Stimulated activated CD8-positive, alpha-beta memory T cell treated with anti-CD3 and anti-CD28 coated beads, Interleukin-15, amount 100 ng/mL, for 48 hours (primary cell): Measurements from ENCODE around the gene ZNF205.

Source experiments
- DNase-seq, 2 donors: peaks; one replicate each; pipeline ENCODE4 v3.0.0-alpha.2; 2020; ENCODE audit warnings: low read depth in 2 of 2

ZNF205 gene

DNA sequence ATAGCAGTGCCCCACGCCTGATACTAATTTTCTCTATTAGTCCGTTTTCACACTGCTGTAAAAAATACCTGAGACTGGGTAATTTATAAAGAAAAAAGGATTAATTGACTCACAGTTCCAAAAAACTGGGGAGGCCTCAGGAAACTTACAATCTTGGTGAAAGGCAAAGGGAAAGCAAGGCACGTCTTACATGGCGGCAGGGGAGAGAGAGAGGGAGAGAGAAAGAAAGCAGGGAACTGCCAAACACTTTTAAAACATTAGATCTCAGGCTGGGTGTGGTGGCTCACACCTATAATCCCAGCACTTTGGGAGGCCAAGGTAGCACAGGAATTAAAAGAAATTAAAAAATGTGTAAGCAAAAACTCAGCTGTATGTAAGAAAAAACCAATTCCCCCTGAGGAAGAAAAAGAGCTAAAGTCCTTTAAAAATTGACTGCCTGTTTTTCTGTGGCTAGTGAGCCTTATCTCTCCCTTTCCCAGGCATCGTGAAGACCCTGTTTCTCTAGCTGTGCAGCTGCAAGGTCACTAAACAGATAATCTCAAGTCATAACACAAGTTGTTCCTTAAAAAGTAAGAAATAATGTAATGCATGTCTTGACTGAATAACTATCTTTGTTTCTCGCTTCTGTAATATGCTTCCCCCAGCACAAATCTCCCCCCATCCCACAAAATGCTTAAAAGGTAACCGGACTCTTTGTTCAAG is 27.3 kb upstream of the ZNF205 start:
- no peak for DNase-seq

GRCh38 chr16:3085868-3086595 is 26.4 kb upstream of the ZNF205 start:
- no peak for DNase-seq

GRCh38 chr16:3086596-3087242 is 25.7 kb upstream of the ZNF205 start:
- no peak for DNase-seq

- no peak for DNase-seq
These were observed 24.8 kb upstream of the ZNF205 start for GRCh38 chr16:3087243-3088235.

DNA sequence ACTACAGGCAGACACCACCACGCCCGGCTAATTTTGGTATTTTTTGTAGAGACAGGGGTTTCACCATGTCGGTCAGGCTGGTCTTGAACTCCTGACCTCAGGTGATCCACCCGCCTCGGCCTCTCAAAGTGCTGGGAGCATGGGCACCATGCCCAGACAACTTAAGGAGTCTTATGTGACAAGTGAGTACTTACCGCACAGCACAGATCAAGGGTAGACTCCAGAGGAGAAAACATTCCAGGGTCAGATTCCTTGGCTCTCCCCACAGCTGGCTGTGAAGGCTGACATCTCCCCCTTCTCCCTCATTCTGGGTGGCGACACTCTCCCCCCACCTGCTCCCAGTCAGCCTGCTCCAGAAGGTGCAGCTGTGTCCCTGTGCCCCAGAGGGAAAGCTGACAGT is 23.9 kb upstream of the ZNF205 start:
- no peak for DNase-seq

- DNase-seq = no peak
These were observed 23.3 kb upstream of the ZNF205 start for GRCh38 chr16:3088925-3089716.

DNA sequence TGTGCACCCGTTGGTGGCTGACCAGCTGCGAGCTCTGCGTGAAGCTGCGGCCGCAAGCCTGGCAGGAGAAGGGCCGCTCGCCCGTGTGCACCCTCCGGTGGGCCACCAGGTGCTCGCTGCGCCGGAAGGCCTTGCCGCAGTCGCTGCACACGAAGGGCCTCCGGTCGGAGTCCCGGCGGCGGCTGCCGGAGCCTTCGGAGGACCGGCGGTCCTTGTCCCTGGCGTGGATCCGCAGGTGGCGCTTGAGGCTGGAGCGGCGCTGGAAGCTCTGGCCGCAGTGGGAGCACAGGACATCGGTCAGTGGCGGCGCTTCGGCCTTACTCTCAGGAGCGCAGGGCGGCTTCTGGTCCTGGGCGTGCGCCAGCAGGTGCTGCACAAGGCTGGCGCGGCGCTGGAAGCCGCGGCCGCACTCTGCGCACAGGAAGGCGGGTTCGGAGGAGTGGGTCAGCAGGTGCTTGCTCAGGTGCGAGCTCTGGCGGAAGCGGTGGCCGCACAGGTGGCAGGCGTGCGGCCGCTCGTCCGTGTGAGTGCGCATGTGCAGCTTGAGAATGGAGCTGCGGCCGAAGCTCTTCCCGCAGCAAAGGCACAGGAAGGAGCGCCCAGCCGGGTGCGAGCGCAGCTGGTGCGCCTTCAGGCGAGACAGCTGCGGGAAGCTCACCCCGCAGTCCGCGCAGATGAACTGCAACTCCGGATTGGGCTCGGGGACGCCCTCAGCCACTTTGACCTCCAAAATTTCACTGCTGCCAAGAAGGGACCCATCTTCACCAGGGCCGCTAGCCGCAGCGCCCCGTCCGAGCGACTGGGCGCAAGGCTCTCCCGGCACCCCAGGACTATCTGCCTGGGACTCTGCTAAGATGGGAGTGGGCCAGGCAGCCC is 22.4 kb upstream of the ZNF205 start:
- DNase-seq = no peak

DNA sequence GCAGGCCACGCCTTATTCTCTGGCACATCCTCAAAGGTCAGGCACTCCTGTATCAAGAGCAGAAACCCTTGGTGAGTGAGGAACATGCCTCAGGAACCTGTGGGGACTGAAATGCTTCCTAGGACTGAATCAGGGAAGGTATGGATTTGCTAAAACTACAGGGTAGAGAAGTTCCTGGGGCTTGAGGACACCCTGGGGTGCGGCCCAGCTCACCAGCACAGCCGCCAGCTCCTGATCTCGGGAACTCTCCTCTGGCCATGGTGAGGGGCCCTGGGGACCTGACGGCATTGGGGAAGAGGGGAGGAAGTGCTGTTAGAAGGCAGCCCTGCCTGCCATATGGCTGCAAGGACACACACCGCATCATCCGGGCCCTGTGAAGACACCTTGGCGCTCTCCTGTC is 20.8 kb upstream of the ZNF205 start:
- DNase-seq = no peak

DNA sequence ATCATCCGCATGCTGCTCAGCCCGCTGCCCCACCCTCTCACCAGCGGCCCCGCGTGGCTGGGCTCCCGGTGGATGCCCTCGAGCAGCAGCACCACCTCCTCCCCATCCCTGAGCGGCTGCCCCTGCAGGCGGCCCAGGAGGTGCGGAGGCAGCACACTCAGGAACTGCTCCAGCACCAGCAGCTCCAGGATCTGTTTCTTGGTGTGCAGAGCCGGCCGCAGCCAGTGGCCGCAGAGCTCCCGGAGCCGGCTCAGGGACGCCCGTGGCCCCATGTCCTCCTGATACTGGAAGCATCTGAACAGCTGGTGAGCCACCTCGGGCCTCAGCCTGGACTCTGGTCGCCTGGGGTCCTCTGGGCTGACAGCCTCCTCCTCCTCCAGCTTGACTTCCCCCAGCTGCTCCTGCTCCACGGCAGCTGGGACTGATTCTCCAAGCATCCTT is 19.9 kb upstream of the ZNF205 start:
- DNase-seq = no peak

GRCh38 chr16:3094289-3095027 is 17.9 kb upstream of the ZNF205 start:
- no peak for DNase-seq

DNA sequence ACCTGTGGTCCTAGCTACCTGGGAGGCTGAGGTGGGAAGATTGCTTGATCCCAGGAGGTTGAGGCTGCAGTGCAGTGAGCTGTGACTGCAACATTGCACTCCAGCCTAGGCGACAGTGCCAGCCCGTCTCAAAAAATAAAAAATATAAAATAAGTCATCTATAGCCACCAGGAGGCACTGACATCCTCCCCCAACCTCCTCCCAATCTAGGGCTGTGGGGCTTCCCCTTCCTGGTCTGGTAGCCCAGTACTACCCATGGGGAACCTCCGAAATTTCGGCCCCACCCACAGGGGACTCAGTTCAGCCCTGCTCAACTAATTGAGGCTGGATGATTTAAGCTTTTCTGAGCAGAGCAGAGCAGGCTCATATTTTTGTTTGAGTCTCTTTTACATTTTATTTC is 16.5 kb upstream of the ZNF205 start:
- peak; percentile 53 to 57 for DNase-seq

DNA sequence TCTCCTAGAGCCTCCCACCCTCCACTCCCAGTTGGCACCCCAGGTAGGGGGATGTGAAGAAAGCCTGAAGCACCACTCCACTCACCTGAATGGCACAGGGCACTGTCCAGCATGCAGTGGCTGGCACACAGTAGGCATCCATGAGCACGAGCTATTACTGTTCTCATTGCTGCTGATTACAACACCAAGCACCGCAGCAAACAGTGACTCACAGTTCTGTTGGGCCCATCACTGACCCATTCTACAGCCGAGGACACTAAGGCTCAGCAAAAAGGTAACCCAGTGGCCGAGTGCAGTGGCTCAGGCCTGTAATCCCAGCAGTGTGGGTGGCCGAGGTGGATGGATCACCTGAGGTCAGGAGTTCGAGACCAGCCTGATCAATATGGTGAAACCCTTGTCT is 16.0 kb upstream of the ZNF205 start:
- DNase-seq = no peak

DNA sequence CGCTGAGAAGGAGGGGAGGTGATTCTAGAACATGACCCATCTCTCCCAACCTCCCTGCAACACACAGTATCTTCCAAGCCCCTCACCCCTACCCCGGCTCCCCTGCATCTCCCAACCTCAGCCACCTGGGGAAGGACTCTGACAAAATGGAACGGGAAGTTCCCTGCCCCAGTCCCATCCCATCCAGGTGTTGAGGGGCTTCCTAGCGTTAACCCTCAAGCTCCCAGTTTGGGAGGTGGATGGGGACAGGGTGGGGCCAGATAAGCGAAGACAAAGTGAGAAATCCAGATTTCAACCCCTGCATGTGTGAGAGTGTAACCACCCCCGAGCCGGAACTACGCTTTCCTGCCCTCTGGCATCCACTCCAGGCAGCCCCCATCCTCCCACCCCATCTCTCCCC is 15.1 kb upstream of the ZNF205 start:
- DNase-seq = no peak

GRCh38 chr16:3098459-3099394 is 13.7 kb upstream of the ZNF205 start, which contains the start of gene ZSCAN10:
Gene ZSCAN10 (minus strand): TSS chr16:3099294. CDS start chr16:3092937, 6,357 bp downstream.
- no peak for DNase-seq

- no peak for DNase-seq
These were observed 13.0 kb upstream of the ZNF205 start for GRCh38 chr16:3099395-3099731.

- DNase-seq = peak; percentile 88 to 92
These were observed 12.5 kb upstream of the ZNF205 start for GRCh38 chr16:3099732-3100499.
